HG03108 (cell line): ENCODE data around the gene KRTAP4-11.
"Not testable (repeated sequence)": the region's sequence is repeated elsewhere in the genome, so short reads cannot be mapped to it uniquely, and the experiment has no call there.

Experiments used
- ATAC-seq: cut with Tn5 transposase; IDR thresholded peaks from one replicate; pipeline ENCODE4 v1.9.1; 2021; ENCODE audit warnings: moderate library complexity; ENCODE audit not compliant: unreplicated experiment

KRTAP4-11 gene

DNA sequence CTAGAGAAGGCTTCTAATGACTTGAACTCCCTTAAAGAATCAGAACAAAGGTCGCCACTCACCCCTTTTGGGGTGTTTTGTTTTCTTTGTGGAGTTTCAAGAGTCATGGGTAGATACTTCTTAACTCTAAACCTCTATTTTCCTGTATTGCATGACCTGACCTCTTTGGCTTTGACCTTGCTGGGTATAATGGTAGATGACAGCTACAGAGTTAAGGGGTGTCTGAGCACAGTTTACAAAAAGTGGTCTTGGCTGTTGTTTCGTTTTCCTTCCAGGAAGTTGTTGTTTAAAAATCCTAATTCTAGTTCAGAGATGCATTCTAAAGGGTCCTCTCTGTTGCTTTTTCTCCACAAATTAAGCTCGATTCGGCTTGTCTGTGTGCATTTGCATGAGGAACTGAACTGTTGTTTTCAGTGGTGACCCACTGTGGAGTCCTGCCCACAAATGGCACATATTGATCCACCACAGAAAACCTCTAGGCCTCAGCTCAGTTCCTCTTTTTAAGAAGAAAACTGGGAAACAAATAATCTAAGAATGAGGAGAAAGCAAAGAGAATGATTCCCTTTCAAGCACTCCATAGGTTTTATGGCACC lies 29.3 kb downstream of the KRTAP4-11 start:
- not testable (repeated sequence) for ATAC-seq

DNA sequence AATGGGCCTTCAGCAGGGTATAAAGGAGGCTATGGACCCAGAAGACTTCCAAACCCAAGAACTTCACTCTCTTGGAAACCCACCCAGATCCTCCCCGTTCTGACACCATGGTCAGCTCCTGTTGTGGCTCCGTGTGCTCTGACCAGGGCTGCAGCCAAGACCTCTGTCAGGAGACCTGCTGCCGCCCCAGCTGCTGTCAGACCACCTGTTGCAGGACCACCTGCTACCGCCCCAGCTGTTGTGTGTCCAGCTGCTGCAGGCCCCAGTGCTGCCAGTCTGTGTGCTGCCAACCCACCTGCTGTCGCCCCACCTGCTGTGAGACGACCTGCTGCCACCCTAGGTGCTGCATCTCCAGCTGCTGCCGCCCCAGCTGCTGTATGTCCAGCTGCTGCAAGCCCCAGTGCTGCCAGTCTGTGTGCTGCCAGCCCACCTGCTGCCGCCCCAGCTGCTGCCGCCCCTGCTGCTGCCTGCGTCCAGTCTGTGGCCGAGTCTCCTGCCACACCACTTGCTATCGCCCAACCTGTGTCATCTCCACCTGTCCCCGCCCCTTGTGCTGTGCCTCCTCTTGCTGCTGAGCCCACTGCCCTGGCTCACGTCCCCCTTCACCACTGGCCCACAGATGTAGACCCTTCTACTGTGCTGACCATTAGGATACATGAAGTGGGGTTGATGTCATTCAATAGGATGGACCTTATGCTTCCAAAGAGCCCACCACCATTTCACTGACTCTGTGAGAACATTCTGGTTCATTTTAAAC lies 33.9 kb downstream of the KRTAP4-11 start, which contains the start of gene KRTAP4-7:
KRTAP4-7 (plus strand) TSS at position 51 of the 757 bp plus-strand sequence; CDS start at position 108, 57 bp downstream.
- not testable (repeated sequence) for ATAC-seq

DNA sequence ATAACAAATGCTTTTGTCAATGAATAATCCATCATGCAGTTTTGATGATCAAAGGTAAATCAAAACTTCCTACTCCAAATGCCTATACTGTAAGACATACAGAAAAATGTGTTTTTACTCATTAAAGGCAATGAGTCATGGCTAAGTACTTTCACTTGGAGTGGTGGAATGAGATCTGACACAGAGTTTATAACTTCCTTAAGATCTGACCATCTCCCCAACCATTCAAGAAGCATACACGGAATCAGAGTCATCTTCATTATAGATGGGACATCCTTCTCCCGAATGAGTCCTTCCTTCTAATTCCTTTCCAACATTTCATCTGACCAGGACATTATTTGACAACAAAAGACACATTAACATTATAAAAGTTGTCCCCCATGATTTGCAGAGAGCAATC lies 34.7 kb downstream of the KRTAP4-11 start:
- not testable (repeated sequence) for ATAC-seq

DNA sequence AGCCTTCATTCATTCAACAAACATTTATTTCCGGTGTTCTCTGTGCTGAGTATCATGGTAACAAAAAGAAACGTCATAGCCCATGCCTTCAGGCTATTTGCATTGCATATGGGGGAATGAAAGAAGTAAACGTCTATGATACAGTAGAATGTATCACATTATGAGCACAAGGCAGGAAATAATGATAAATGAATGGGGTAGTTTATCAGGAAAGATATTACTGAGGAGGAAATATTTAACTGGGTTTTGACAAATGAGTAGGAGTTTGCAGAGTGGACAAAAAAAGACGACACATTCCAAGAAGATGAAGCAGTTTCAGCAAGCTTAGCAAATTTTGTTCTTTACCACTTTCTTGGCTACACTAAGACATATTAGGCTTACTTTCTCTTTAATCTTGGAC lies 35.5 kb downstream of the KRTAP4-11 start:
- ATAC-seq: no peak

DNA sequence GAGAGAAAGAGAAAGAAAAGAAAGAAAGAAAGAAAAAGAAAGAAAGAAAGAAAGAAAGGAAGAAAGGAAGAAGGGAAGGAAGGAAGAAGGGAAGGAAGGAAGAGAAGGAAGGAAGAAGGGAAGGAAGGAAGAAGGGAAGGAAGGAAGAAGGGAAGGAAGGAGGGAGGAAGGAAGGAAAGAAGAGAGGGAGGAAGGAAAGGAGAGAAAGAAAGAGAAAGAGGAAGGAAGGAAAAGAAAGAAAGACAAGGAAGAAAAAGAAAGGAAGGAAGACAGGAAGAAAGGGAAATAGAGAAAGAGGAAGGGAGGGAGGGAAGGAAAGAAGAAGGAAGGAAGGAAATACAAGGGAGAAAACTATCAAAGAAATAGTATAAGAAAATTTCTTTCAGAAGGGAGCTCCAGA lies 41.4 kb downstream of the KRTAP4-11 start:
- no peak for ATAC-seq

DNA sequence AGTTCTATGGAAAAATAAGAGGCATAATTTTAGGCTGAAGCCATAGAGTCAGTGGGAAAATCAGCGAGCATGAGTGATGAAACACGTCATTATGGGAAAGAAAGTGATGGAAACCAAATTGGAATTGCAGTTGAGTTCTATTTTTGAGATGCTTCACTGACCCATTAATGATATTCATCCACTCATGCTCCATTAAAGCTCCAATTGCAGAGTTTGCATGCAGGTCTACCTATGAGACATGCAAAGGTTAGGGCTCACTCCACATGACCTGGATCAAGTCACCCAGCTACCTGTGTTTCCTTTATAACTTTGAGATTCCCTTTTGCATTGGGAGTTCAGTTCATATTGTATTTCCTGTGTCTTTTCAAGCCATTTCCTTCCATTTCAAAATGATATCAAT lies 44.5 kb downstream of the KRTAP4-11 start:
- no peak for ATAC-seq

DNA sequence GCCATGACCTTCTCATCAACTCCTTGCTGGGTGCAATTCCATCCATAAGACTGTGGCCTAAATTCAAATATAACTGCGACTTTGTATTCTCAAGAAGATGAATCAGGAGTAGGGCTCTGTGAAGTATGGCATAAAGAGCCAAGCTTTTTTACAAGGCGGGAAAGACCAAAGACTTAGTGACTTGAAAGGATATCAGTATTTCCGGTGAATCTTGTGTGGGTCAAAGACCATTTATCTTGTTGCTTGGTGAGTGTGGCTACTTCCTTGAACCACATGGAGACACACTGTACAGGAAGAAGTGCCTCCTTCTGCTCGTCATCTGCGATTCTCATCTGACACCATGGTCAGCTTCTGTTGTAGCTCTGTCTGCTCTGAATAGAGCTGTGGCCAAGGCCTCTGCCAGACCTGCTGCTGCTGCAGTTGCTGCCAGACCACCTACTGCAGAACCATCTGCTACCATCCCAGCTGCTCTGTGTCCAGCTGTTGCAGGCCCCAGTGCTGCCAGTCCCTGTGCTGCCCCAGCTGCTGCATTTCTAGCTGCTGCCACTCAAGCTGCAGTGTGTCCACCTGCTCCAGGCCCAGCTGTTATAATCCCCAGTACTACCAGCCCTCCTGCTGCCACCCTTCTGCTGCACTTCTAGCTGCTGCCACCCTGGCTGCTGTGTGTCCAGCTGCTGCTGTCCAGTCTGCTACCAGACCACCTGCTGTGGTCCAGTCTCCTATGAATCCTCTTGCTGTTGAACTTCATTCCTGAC lies 46.4 kb downstream of the KRTAP4-11 start:
- ATAC-seq: no peak

DNA sequence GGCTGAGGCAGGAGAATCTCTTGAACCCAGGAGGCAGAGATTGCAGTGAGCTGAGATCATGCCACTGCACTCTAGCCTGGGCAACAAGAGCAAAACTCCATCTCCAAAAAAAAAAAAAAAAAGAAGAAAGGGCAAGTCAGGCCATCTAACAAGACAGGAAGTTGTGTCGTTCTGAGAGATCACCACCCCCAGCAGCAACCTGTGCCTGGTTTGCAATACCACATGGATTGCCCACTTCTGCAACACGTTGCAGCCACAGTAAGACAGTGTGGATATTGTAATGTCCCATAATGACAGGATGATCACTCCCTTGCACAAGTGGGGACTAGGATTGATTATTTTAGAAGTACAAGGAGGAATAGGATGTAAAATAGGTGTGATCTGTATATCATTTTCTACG lies 49.1 kb downstream of the KRTAP4-11 start:
- no peak for ATAC-seq

DNA sequence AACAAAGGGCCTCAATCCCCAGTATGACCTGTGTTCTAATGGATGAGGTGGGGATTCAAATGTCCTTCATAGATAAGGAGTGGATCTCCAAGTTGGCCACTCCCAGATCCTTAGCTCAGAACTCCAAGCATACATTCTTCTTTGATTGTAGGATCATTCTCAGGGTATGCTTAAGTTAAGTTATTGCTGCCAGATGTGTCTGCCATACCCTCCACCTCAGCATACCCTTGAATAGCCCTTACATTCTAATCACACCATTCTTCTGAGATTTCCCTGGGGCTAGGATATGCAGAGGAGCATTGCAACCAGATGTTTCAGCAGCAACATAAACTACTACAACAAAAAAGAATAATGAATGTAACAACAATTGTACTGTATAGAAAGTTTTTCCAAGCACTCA lies 50.9 kb downstream of the KRTAP4-11 start:
- no peak for ATAC-seq
